Neural cell (in vitro differentiated cells): ENCODE results near the gene FGGY. TPM values are rescaled to one million over a fixed set of nuclear protein-coding genes. Genes with fewer than 3 reads are reported as not detected.

Experiments used
- H2AFZ ChIP-seq: fragments of 200-600, 300-800 bp; sonication (generic), shearing (Covaris generic); 2 replicates; pipeline ENCODE4 v1.6.0; 2014; ENCODE audit warnings: low read depth, mild to moderate bottlenecking, antibody characterized with exemption, low read length, moderate library complexity
- H3F3A ChIP-seq: fragments of 200-600 bp; shearing (Covaris generic); 2 replicates; pipeline ENCODE4 v1.6.1; 2016; ENCODE audit warnings: mild to moderate bottlenecking, moderate library complexity, mixed read lengths, antibody characterized with exemption, low read length; ENCODE audit not compliant: insufficient read depth, poor library complexity, severe bottlenecking
- H3K27ac ChIP-seq: fragments of 200-600, 300-800 bp; sonication (generic), shearing (Covaris generic); 2 replicates; pipeline ENCODE4 v1.5.1; 2014; ENCODE audit warnings: mild to moderate bottlenecking, low read length, moderate library complexity
- H3K27me3 ChIP-seq: fragments of 300-800, 200-600 bp; sonication (generic), shearing (Covaris generic); 2 replicates; pipeline ENCODE4 v1.6.0; 2014; ENCODE audit warnings: mild to moderate bottlenecking, low read depth, low read length, moderate library complexity; ENCODE audit not compliant: insufficient read depth
- H3K36me3 ChIP-seq: fragments of 300-800, 200-600 bp; sonication (generic), shearing (Covaris generic); 2 replicates; pipeline ENCODE4 v1.5.1; 2014; ENCODE audit warnings: mild to moderate bottlenecking, antibody characterized with exemption, low read length, moderate library complexity; ENCODE audit not compliant: insufficient read depth
- H3K4me2 ChIP-seq: fragments of 300-800, 200-600 bp; sonication (generic), shearing (Covaris generic); 2 replicates; pipeline ENCODE4 v1.6.0; 2014; ENCODE audit warnings: mild to moderate bottlenecking, low read length
- H3K4me3 ChIP-seq: fragments of 300-800, 200-600 bp; sonication (generic), shearing (Covaris generic); 2 replicates; pipeline ENCODE4 v1.5.1; 2014; ENCODE audit warnings: mild to moderate bottlenecking, low read length, moderate library complexity
- H3K79me2 ChIP-seq: fragments of 200-600 bp; shearing (Covaris generic); replicated peaks from 2 replicates; pipeline ENCODE4 v1.6.0; 2014; ENCODE audit warnings: mild to moderate bottlenecking, low read length, moderate library complexity; ENCODE audit not compliant: insufficient read depth
- H3K9ac ChIP-seq: fragments of 300-800, 200-600 bp; sonication (generic), shearing (Covaris generic); 2 replicates; pipeline ENCODE4 v1.6.1; 2016; ENCODE audit warnings: mild to moderate bottlenecking, low read length, mixed read lengths
- H3K9me2 ChIP-seq: fragments of 200-600 bp; shearing (Covaris generic); 2 replicates; pipeline ENCODE4 v1.6.1; 2016; ENCODE audit warnings: mild to moderate bottlenecking, low read length, mixed read lengths; ENCODE audit not compliant: insufficient read depth
- H3K9me3 ChIP-seq: fragments of 200-600, 300-800 bp; sonication (generic), shearing (Covaris generic); 2 replicates; pipeline ENCODE4 v1.6.1; 2016; ENCODE audit warnings: mild to moderate bottlenecking, mixed run types, low read length, moderate library complexity, mixed read lengths
- H4K20me1 ChIP-seq: fragments of 200-600 bp; shearing (Covaris generic); 2 replicates; pipeline ENCODE4 v1.6.1; 2016; ENCODE audit warnings: mild to moderate bottlenecking, mixed run types; ENCODE audit not compliant: insufficient read depth
- EP300 ChIP-seq: fragments of 450-650 bp; conservative IDR thresholded peaks from 2 replicates; pipeline ENCODE4 v1.6.1; 2014; ENCODE audit warnings: antibody characterized with exemption, mild to moderate bottlenecking, moderate library complexity; ENCODE audit not compliant: poor library complexity, severe bottlenecking
- EZH2 ChIP-seq: fragments of 200-600, 300-800 bp; shearing (Covaris generic), sonication (generic); IDR thresholded peaks from 2 replicates; pipeline ENCODE4 v1.6.1; 2014; ENCODE audit warnings: antibody characterized with exemption, low read length, borderline replicate concordance, mild to moderate bottlenecking; ENCODE audit not compliant: insufficient read depth, poor library complexity, severe bottlenecking
- MXI1 ChIP-seq: fragments of 450-650 bp; conservative IDR thresholded peaks from 2 replicates; pipeline ENCODE4 v1.6.1; 2014; ENCODE audit warnings: antibody characterized with exemption, mild to moderate bottlenecking; ENCODE audit not compliant: poor library complexity, severe bottlenecking
- POLR2AphosphoS5 ChIP-seq: IDR thresholded peaks from 2 replicates; pipeline ENCODE4 v1.6.1; 2012
- RAD21 ChIP-seq: fragments of 450-650 bp; conservative IDR thresholded peaks from 2 replicates; pipeline ENCODE4 v1.6.1; 2014; ENCODE audit warnings: antibody characterized with exemption, mild to moderate bottlenecking, moderate library complexity
- REST ChIP-seq: IDR thresholded peaks from 2 replicates; pipeline ENCODE4 v1.6.1; 2012; ENCODE audit warnings: borderline replicate concordance
- SMC3 ChIP-seq: fragments of 450-650 bp; conservative IDR thresholded peaks from 2 replicates; pipeline ENCODE4 v1.6.1; 2014; ENCODE audit warnings: antibody characterized with exemption, mild to moderate bottlenecking, moderate library complexity; ENCODE audit not compliant: poor library complexity
- TAF1 ChIP-seq: IDR thresholded peaks from 2 replicates; pipeline ENCODE4 v1.6.1; 2012; ENCODE audit warnings: low read depth
- polyA plus RNA-seq: library from polyadenylated mRNA; depleted of rRNA; stranded (reverse); fragments of >200 nt; gene quantifications from 2 replicates; pipeline ENCODE4 v1.2.3, GENCODE V29; 2014
- TF ChIP-seq, protein P1 (sequence below): fragments of 450-650 bp; IDR thresholded peaks from 2 replicates; pipeline ENCODE4 v1.5.1; 2014; ENCODE audit warnings: antibody characterized with exemption, mild to moderate bottlenecking, moderate library complexity; ENCODE audit not compliant: poor library complexity, severe bottlenecking

The FGGY gene
- polyA plus RNA-seq, 1 donor from 2014 or later = 7.4 TPM

DNA sequence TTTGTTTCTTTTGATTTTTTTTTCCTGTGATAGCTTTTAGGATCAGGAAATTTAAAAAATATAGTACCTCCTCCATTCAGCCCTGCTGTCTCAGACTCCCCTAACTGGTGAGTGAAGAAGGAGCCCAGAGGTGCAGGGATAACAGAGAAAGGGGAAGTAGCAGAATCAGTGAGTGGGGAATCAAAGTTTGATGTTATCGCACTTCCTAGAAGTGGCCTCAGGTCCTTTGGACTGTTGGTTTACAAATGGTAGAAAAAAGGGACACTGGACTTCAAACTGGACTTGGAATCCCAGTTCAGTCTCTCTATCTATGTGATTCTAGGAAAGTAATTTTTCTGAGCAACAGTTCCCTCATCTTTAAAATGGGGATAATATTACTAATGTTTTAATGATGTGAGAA lies 99.5 kb downstream of the FGGY start:
- Histone ChIP-seq H3K9ac (no peak overlapping the region), H3K27ac (no peak overlapping the region), H4K20me1 (no peaks in the 10 kb centered on the region), H3K9me2 (no peaks in the 10 kb centered on the region), H2AFZ (no peak overlapping the region), H3K36me3 (no peaks in the 10 kb centered on the region), H3K4me3 (no peak overlapping the region), H3K27me3 (no peaks in the 10 kb centered on the region), H3F3A (no peaks in the 10 kb centered on the region), H3K9me3 (no peaks in the 10 kb centered on the region), H3K79me2 (no peaks in the 10 kb centered on the region), H3K4me2 (no peak overlapping the region)
- TF ChIP-seq SMC3 = no peak
- no peak for TF ChIP-seq EP300
- TF ChIP-seq EZH2 = no peak
- TF ChIP-seq, protein P1, sequence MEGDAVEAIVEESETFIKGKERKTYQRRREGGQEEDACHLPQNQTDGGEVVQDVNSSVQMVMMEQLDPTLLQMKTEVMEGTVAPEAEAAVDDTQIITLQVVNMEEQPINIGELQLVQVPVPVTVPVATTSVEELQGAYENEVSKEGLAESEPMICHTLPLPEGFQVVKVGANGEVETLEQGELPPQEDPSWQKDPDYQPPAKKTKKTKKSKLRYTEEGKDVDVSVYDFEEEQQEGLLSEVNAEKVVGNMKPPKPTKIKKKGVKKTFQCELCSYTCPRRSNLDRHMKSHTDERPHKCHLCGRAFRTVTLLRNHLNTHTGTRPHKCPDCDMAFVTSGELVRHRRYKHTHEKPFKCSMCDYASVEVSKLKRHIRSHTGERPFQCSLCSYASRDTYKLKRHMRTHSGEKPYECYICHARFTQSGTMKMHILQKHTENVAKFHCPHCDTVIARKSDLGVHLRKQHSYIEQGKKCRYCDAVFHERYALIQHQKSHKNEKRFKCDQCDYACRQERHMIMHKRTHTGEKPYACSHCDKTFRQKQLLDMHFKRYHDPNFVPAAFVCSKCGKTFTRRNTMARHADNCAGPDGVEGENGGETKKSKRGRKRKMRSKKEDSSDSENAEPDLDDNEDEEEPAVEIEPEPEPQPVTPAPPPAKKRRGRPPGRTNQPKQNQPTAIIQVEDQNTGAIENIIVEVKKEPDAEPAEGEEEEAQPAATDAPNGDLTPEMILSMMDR = no peak
- TF ChIP-seq TAF1 = no peak
- no peak for TF ChIP-seq MXI1
- TF ChIP-seq REST = no peak
- TF ChIP-seq POLR2AphosphoS5 = no peak
- no peak for TF ChIP-seq RAD21

GRCh38 chr1:59397139-59397858 lies 100.4 kb downstream of the FGGY start:
- no peak overlapping the region for H3K4me2 ChIP-seq
- no peaks in the 10 kb centered on the region for H3K79me2 ChIP-seq
- TF ChIP-seq EP300 (no peak), SMC3 (no peak), MXI1 (no peak), REST (no peak), TAF1 (no peak), EZH2 (no peak), POLR2AphosphoS5 (no peak), RAD21 (no peak)
- TF ChIP-seq, protein P1 = no peak
- no peaks in the 10 kb centered on the region for H3F3A ChIP-seq
- no peak overlapping the region for H3K27ac ChIP-seq
- H2AFZ ChIP-seq = no peak overlapping the region
- no peaks in the 10 kb centered on the region for H3K9me2 ChIP-seq
- no peaks in the 10 kb centered on the region for H3K9me3 ChIP-seq
- H3K27me3 ChIP-seq = no peaks in the 10 kb centered on the region
- H4K20me1 ChIP-seq = no peaks in the 10 kb centered on the region
- no peaks in the 10 kb centered on the region for H3K36me3 ChIP-seq
- H3K4me3 ChIP-seq = no peak overlapping the region
- no peak overlapping the region for H3K9ac ChIP-seq
